SH-SY5Y (cell line): ENCODE results near the gene ATAD3C.

ENCODE experiments used
- GATA2 ChIP-seq: IDR thresholded peaks from 2 replicates; pipeline ENCODE4 v1.6.1; 2011; ENCODE audit warnings: mild to moderate bottlenecking, low read depth, low read length
- GATA3 ChIP-seq: IDR thresholded peaks from 2 replicates; pipeline ENCODE4 v1.6.1; 2011; ENCODE audit warnings: low read depth, mild to moderate bottlenecking, low read length, moderate library complexity

The ATAD3C gene

DNA sequence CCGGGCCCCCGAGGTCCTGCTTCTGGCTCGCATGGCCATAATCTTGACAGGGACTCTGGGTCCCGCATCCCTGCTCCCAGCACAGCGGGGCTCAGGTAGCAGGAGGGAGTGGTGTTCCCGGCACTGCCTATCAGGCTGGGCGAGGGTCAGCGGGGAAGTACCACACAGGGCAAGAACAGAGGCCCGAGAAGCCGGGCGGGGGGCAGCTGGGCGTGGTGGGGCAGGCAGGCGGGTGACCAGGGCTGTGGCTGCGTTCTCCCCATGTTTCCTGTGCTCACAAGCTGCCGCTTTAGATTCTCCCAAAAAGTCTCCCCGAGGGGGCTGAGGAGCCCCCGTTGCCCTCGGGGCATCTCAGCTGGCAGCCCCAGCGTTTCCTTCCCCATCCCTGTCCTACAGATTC, 40.4 kb downstream of the ATAD3C start:
- TF ChIP-seq GATA3 (no peak), GATA2 (no peak)

DNA sequence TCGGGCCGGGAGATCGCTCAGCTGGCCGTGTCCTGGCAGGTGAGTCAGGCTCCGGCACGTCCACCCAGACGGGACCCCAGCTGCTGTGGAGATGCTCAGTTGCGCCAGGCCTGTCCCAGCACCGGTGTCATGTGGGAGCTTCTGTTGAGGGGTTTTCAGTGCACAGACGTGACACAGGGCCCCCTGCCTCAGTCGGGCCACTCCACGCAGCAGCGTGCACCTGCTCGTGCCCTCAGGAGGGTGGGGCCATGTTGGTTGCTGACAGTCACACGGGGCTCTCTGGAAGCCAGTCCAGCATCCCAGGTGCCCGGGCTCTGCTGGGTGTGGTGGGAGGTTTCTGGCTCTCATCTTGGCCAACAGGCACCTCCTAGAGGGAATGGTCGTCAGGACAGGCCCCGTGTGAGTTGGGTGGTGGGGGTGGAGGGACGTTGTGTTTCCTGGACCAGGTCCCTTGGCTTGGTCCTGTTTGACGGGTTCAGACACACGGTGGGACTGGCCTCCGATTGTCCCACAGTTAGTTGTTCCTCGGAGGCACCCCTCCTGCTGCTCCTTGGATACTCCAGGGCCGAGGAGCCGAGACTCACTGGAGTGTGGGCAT, 41.2 kb downstream of the ATAD3C start:
- TF ChIP-seq GATA3 (no peak), GATA2 (no peak)

GRCh38 chr1:1491601-1492000, 42.1 kb downstream of the ATAD3C start:
- TF ChIP-seq GATA3 (no peak), GATA2 (no peak)

GRCh38 chr1:1507305-1507704, 57.8 kb downstream of the ATAD3C start:
- TF ChIP-seq GATA2: no peak
- no peak for TF ChIP-seq GATA3

DNA sequence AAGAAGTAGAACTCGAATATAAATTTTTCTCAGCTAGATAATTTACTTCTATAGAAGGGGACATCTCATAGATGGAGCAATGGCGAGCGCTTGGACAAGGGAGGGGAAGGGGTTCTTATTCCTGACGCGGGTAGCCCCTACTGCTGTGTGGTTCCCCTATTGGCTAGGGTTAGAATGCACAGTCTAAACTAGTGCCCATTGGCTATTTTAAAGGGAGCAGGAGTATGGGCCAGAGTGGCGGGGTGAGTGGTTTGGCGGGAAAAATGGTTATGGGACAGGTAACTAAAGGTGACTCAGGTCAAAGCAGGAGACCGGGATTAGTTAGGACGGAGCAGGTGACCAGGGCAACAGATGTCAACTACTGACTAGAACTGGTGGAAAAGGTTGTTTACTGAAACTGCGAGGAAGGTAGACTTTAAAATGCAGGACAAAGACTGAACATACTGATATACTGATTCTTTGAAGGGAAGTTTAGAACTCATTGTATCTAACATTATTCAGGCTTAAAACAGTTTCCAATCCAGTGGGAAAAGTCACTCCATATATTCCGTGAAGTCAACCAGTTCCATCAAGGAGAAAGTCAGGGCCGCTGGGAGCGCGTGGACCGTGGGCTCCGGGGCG, 61.5 kb downstream of the ATAD3C start:
- TF ChIP-seq GATA3: no peak
- no peak for TF ChIP-seq GATA2

- no peak for TF ChIP-seq GATA3
Observed at GRCh38 chr1:1511533-1512285, 62.2 kb downstream of the ATAD3C start, which contains the start of gene ATAD3A. Gene ATAD3A (plus strand): TSS chr1:1512162. CDS start chr1:1512269, 107 bp downstream.

GRCh38 chr1:1517973-1518620, 68.6 kb downstream of the ATAD3C start:
- TF ChIP-seq GATA3: no peak
- TF ChIP-seq GATA2: no peak
